OCI-LY7 (cell line): Measurements from ENCODE around the gene CCDC54. TPM values are rescaled to one million over a fixed set of nuclear protein-coding genes. Genes with fewer than 3 reads are reported as not detected.
A peak's percentile ranks its signal among the peaks of the same experiment; 100 is the strongest.

ENCODE experiments used
- BruUV-seq: library from RNA; stranded (reverse); fragments of 400-500 nt; replicated peaks from 2 replicates; lab custom pipeline; 2021; lab: Mats Ljungman, UMichigan
- CTCF ChIA-PET: fragments of 300-600 bp; sonication (Branson Sonifier 250); formaldehyde crosslinking; loops from one replicate; lab custom pipeline; 2022; ENCODE audit warnings: antibody characterized with exemption; ENCODE audit not compliant: unreplicated experiment; lab: Charles Lee
- POLR2A ChIA-PET: fragments of 300-600 bp; sonication (Branson Sonifier 250); formaldehyde crosslinking; loops from one replicate; lab custom pipeline; 2022; ENCODE audit warnings: antibody characterized with exemption; lab: Charles Lee
- DNase-seq: peaks from one replicate; pipeline ENCODE4 v3.0.0-alpha.2; 2015; ENCODE audit warnings: low spot score
- H2AFZ ChIP-seq: fragments of 200-600 bp; sonication (generic), shearing (Covaris generic); 2 replicates; pipeline ENCODE4 v1.6.1; 2014; ENCODE audit warnings: mild to moderate bottlenecking, antibody characterized with exemption, low read length, moderate library complexity
- H3K27ac ChIP-seq: fragments of 200-600 bp; sonication (generic); 2 replicates; pipeline ENCODE4 v1.5.1; 2014; ENCODE audit warnings: mixed run types, low read depth, mild to moderate bottlenecking, moderate library complexity, low read length, inconsistent platforms; ENCODE audit not compliant: poor library complexity, severe bottlenecking
- H3K36me3 ChIP-seq: fragments of 200-600 bp; sonication (generic); 2 replicates; pipeline ENCODE4 v1.6.1; 2014; ENCODE audit warnings: mild to moderate bottlenecking, antibody characterized with exemption, low read length, moderate library complexity, mixed read lengths; ENCODE audit not compliant: insufficient read depth
- H3K4me1 ChIP-seq: fragments of 200-600 bp; sonication (generic); 2 replicates; pipeline ENCODE4 v1.5.1; 2014; ENCODE audit warnings: mild to moderate bottlenecking, low read length; ENCODE audit not compliant: insufficient read depth, poor library complexity, severe bottlenecking
- H3K4me2 ChIP-seq: fragments of 200-600 bp; sonication (generic); 2 replicates; pipeline ENCODE4 v1.6.1; 2014; ENCODE audit warnings: mild to moderate bottlenecking, low read length
- H3K4me3 ChIP-seq: fragments of 200-600 bp; sonication (generic); 2 replicates; pipeline ENCODE4 v1.5.1; 2014; ENCODE audit warnings: mild to moderate bottlenecking, low read depth, low read length; ENCODE audit not compliant: poor library complexity, severe bottlenecking
- H3K79me2 ChIP-seq: fragments of 200-600 bp; sonication (generic); 2 replicates; pipeline ENCODE4 v1.6.1; 2016; ENCODE audit warnings: low read depth, mild to moderate bottlenecking, low read length, moderate library complexity, mixed read lengths; ENCODE audit not compliant: insufficient read depth
- H3K9me2 ChIP-seq: fragments of 200-600 bp; sonication (generic); 2 replicates; pipeline ENCODE4 v1.6.1; 2016; ENCODE audit warnings: mild to moderate bottlenecking, low read length, mixed read lengths; ENCODE audit not compliant: insufficient read depth
- H3K9me3 ChIP-seq: fragments of 200-600 bp; sonication (generic); 2 replicates; pipeline ENCODE4 v1.6.1; 2014; ENCODE audit warnings: mild to moderate bottlenecking, mixed run types, low read length, mixed read lengths
- H4K20me1 ChIP-seq: fragments of 200-600 bp; sonication (generic); 2 replicates; pipeline ENCODE4 v1.6.1; 2014; ENCODE audit warnings: mild to moderate bottlenecking, antibody characterized with exemption, low read length, moderate library complexity, mixed read lengths; ENCODE audit not compliant: insufficient read depth
- CTCF ChIP-seq: fragments of 200-600 bp; sonication (generic); conservative IDR thresholded peaks from 2 replicates; pipeline ENCODE4 v1.5.1; 2014; ENCODE audit warnings: mild to moderate bottlenecking, antibody characterized with exemption, low read length, moderate library complexity, mixed read lengths
- EZH2phosphoT487 ChIP-seq: fragments of 200-600 bp; sonication (generic); IDR thresholded peaks from 2 replicates; pipeline ENCODE4 v1.6.1; 2018; ENCODE audit warnings: low read depth, borderline replicate concordance, mild to moderate bottlenecking, mixed run types, antibody characterized with exemption, low read length, moderate library complexity, mixed read lengths
- intact Hi-C: fragments of 100-400 bp; cut with micrococcal nuclease; formaldehyde crosslinking; loops from one replicate; pipeline ENCODE4 v1.10.0; 2022; ENCODE audit not compliant: unreplicated experiment
- total RNA-seq, 2 experiments: library from RNA; depleted of rRNA in 1 of 2; stranded (reverse); fragments of >200 nt in 1 of 2; shearing (Covaris generic) in 1 of 2; gene quantifications; 2 replicates each; pipeline ENCODE4 v1.2.3, GENCODE V29; 2014 to 2022

The CCDC54 gene
- total RNA-seq, 2 experiments from 2014 or later = not detected

- no peaks in the 10 kb centered on the region for H4K20me1 ChIP-seq
- no peaks in the 10 kb centered on the region; the same call in 1 of the 2 replicates for H3K9me2 ChIP-seq
- no peak overlapping the region for H3K27ac ChIP-seq
- TF ChIP-seq CTCF (no peak), EZH2phosphoT487 (no peak)
- no peaks in the 10 kb centered on the region for H3K79me2 ChIP-seq
- H3K4me1 ChIP-seq = no peaks in the 10 kb centered on the region
- H3K4me2 ChIP-seq = no peak overlapping the region
- DNase-seq = no peak
- H3K4me3 ChIP-seq = no peak overlapping the region
- no peaks in the 10 kb centered on the region for H3K9me3 ChIP-seq
- no TSS peak for BruUV-seq
- intact Hi-C loops = no loop called here
- ChIA-PET CTCF (no interaction called here), POLR2A (no interaction called here)
- no peak overlapping the region for H2AFZ ChIP-seq
- no peaks in the 10 kb centered on the region for H3K36me3 ChIP-seq
These were observed 12.2 kb upstream of the CCDC54 start for GRCh38 chr3:107365051-107365450.

- H3K79me2 ChIP-seq = no peaks in the 10 kb centered on the region
- BruUV-seq = no TSS peak
- TF ChIP-seq EZH2phosphoT487 (no peak), CTCF (no peak)
- no peaks in the 10 kb centered on the region for H3K36me3 ChIP-seq
- H4K20me1 ChIP-seq = no peaks in the 10 kb centered on the region
- ChIA-PET CTCF (interaction anchor here (0.6 kb wide), 1 partner anchor 39 kb away, joined by 3 read pairs; no protein-coding TSS in a partner anchor), POLR2A (interaction anchor here (0.6 to 1.0 kb wide), 2 partner anchors 12 to 279 kb away, joined by 3 read pairs; no protein-coding TSS in a partner anchor)
- H3K27ac ChIP-seq = no peak overlapping the region
- H3K9me2 ChIP-seq = no peaks in the 10 kb centered on the region; the same call in 1 of the 2 replicates
- no peaks in the 10 kb centered on the region for H3K9me3 ChIP-seq
- no peak overlapping the region for H3K4me3 ChIP-seq
- H2AFZ ChIP-seq = peak overlapping the region; percentile 39; the same call in 1 of the 2 replicates
- intact Hi-C loops = no loop called here
- H3K4me2 ChIP-seq = no peak overlapping the region
- no peak for DNase-seq
- H3K4me1 ChIP-seq = no peaks in the 10 kb centered on the region
These were observed 10.5 kb upstream of the CCDC54 start for GRCh38 chr3:107366766-107367165.

GRCh38 chr3:107367353-107367752, 9.9 kb upstream of the CCDC54 start:
- ChIA-PET POLR2A (interaction anchor here (0.6 to 1.0 kb wide), 2 partner anchors 12 to 279 kb away, joined by 3 read pairs; no protein-coding TSS in a partner anchor), CTCF (interaction anchor here (0.6 kb wide), 1 partner anchor 39 kb away, joined by 3 read pairs; no protein-coding TSS in a partner anchor)
- no peaks in the 10 kb centered on the region; the same call in 1 of the 2 replicates for H3K9me2 ChIP-seq
- H3K4me3 ChIP-seq = no peak overlapping the region
- H3K9me3 ChIP-seq = no peaks in the 10 kb centered on the region
- no peaks in the 10 kb centered on the region for H3K79me2 ChIP-seq
- TF ChIP-seq CTCF (no peak), EZH2phosphoT487 (no peak)
- peak overlapping the region; percentile 39; the same call in 1 of the 2 replicates for H2AFZ ChIP-seq
- no peaks in the 10 kb centered on the region for H3K36me3 ChIP-seq
- peak; percentile 5 for DNase-seq
- no peak overlapping the region for H3K27ac ChIP-seq
- no peak overlapping the region for H3K4me2 ChIP-seq
- BruUV-seq = no TSS peak
- H4K20me1 ChIP-seq = no peaks in the 10 kb centered on the region
- intact Hi-C loops = no loop called here
- no peaks in the 10 kb centered on the region for H3K4me1 ChIP-seq
